ENCODE measurements around the gene LGALS14.

GRCh38 chr19:39752795-39753194 lies 48.5 kb downstream of the LGALS14 start:
- TF ChIP-seq CTCF (IDR thresholded peaks at IDR 0.05; ENCODE audit: low read depth, low read length): no peak
- no peak for TF ChIP-seq POLR2A (IDR thresholded peaks at IDR 0.05; ENCODE audit: extremely low read depth, insufficient read length)

Data from NB4 (cell line).